Measurements from ENCODE around the gene FBXO30.

FBXO30 gene

DNA sequence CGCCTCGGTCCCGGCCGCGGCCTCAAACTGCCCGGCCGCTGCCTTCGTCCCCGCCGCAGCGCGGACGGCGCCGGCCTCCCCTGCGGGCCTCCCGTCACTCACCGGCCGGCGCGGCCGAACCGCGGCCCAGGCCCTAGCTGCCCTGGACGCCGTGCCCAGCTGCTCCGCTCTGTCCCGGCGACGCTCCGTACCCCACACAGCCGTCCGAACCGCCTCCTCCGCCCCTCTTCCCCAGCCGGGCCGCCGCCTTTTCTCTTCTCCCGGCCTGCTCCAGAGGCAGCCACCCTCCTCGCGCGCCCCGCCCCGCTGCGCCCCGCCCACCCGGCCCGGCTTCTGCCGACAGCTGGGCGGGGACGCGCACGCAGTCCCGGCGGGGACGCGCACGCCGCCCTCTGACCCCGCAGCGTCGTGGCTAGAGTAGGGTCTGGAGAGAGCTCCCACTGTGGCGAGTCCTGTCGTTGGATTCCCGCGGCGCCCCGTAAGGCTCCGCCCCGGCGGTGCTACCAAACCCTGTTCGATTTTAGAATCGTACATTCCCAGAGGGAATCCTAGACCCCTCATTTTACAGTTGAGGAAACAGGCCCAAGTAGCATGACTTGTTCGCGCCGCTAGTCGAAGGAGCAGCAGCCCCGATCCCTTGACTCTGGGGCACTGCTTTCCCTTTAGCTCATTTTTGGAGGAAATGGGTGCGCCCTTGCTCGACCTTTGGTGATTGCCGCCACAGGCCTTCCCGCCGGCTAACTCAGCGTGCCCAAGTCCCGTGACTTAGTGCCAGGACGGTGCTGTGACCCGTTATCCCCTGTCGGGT, at the start of gene FBXO30:
Gene FBXO30, minus strand, starts transcription at position 295 of the 808 bp plus-strand sequence. CDS start 8,390 bp downstream, outside the sequence.
- peak; percentile 91 for DNase-seq (ENCODE audit: low spot score)

- DNase-seq (ENCODE audit: low spot score) = no peak
Measured at GRCh38 chr6:145863988-145864616, 49.5 kb upstream of the FBXO30 start.

- DNase-seq (ENCODE audit: low spot score) = no peak
Measured at GRCh38 chr6:145863366-145863765, 48.8 kb upstream of the FBXO30 start.

GRCh38 chr6:145860562-145860961, 46.0 kb upstream of the FBXO30 start:
- DNase-seq (ENCODE audit: low spot score) = no peak

DNA sequence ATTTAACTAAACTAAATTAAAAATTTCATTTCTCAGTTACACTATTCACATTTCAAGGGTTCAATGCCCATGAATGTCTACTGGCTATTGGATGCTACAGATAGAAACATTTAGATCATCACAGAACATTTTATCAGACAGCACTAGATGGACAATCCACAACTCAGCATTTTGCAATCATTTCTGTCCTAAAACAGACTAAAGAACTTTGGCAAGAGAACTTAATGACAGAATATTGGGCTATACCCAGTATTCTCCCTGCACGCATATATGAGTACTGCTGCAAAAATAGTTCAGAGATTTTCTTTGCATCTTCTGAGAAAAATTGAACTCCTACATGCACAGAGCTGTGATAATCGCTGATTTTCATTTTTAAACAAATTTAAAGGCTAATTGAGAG, 36.1 kb upstream of the FBXO30 start:
- no peak for DNase-seq (ENCODE audit: low spot score)

- no peak for DNase-seq (ENCODE audit: low spot score)
Measured at GRCh38 chr6:145848541-145848940, 33.9 kb upstream of the FBXO30 start.

DNA sequence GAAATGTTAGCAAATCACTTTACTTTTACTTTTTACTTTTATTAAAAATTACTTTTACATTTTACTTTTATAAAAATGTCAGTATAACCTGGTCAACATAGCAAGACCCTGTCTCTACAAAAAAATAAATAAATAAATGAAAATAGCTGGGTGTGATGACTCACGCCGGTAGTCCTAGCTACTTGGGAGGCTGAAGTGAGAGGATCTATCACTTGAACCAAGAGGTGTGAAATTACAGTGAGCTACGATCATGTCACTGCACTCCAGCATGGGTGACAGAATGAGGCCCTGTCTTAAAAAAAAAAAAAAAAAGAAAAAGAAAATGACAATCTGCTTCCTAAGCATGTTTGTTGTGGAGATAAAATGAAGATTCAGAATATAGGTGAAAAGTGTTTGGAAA, 31.0 kb upstream of the FBXO30 start:
- DNase-seq (ENCODE audit: low spot score) = no peak

DNA sequence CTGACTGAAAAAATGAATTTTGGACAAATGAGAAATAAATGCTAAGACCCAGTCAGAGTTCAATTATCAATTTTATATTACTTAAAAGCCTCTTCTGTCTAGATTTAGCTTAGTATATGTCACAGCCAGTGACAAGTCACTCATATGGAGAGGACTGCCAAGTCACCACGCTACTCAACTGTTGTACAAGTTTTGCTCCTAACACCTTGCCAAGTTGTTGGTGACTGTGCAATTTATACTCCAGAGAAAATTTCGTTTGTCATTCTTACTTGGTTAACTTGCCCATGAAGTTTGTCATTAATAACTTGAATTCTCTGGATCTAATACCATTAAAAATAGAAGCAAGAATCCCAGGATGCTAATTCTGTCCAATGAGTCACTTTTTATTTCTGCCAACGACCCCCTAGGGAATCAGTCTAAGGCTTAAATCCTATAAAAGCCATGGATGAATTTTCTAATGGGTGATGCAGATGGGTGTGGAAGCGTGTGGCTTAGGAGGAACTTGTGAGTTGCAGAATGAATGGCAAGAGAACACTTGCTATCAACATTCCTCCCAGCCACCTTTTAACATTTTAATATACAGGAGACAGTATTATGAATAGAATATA, 30.4 kb upstream of the FBXO30 start:
- DNase-seq (ENCODE audit: low spot score) = no peak

DNA sequence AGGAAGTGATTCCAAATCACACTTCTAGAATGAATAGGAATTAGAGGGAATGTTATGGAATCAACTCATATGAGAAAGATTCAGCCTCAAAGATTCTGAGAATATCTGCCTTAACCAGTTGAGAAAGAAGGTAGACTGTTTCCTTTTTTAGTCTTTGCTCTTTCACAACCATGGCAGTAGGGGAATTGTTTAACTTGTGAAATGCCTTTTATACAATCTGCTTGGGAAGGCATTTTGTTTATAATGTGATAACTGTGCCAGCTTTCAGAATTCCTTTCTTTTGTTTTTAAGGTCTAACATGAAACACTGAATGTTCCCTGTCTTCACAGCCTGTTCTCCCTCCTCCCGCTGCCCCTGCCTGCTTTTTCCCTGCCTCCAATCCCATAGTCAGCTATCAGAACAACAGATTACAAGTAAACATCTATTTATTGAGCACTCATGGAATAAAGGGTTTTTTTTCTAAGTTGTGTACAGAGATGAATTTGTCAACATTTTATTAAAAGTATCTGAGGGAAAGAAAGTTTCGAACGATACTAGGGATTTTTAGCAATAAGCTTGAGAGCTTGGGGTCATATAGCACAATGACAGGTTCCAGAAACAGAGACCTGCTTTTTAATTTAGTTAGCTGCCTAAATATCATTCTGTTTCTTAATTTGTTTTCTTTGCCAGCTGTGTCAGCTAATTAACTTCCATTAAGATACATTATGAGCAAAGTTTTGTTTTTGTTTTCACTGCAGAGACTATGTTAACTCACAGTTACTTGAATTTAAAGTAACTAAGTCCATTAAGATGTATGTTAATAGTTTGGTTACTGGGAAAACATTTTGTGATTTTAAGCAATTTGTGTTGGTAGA, 28.3 kb upstream of the FBXO30 start:
- no peak for DNase-seq (ENCODE audit: low spot score)

GRCh38 chr6:145841668-145842067, 27.1 kb upstream of the FBXO30 start:
- DNase-seq (ENCODE audit: low spot score) = no peak

DNA sequence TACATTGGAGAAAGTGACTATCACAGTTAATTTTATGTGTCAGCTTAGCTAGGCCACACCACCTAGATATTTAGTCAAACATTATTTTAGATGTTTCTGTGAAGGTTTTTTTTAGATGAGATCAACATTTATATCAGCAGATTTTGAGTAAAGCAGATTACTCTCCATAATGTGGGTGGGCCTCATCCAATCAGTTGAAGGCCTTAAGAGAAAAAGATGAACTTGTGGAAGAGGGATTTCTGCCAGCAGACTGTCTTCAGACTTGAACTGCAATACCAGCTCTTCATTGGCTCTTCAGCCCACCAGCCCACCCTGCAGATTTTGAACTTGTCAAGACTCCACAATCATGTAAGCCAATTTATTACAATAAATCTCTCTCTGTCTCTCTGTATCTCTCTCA, 25.1 kb upstream of the FBXO30 start:
- no peak for DNase-seq (ENCODE audit: low spot score)

GRCh38 chr6:145838305-145838704, 23.7 kb upstream of the FBXO30 start:
- DNase-seq (ENCODE audit: low spot score) = no peak

DNA sequence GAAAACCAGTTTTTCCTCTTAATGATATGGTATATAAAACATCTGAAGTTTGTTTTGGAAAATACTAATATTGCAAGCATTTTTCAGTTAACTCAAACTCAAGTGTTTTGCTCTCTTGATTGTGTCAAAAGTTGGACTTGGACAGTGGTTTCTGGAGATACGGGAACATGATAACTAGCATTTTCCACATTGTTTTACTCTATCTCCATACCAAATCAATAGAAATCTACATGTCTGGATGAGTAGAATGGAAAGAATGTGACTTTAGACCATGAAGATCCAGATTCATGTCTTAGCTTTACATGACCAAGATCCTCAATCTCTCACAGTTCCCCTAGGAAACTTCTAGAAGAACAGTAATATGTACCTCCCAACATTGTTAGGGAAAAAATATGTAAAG, 22.2 kb upstream of the FBXO30 start:
- no peak for DNase-seq (ENCODE audit: low spot score)

DNA sequence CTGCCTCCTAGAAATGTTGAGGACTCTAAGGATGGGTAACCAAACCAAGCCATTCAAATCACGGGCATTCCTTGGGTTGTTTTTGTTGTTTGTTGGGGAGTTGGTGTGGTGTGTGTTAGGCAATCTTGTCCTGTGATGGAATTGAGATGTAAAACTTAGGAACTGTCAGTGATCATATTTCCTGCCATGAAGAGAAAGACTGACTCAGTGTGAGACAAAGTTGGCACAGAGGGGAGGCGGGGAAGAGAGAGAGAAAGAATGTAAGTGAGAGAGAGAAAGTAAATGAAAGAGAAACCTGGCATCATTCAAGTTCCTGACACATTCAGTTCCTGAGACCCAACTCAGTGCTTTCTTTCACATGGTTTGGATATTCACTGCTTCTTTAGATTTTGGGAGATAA, 21.6 kb upstream of the FBXO30 start:
- DNase-seq (ENCODE audit: low spot score) = no peak

- DNase-seq (ENCODE audit: low spot score) = no peak
Measured at GRCh38 chr6:145830612-145831011, 16.0 kb upstream of the FBXO30 start.

- DNase-seq (ENCODE audit: low spot score) = no peak
Measured at GRCh38 chr6:145829950-145830349, 15.4 kb upstream of the FBXO30 start.

- DNase-seq (ENCODE audit: low spot score) = no peak
Measured at GRCh38 chr6:145829102-145829501, 14.5 kb upstream of the FBXO30 start.

GRCh38 chr6:145824344-145824743, 9.7 kb upstream of the FBXO30 start:
- no peak for DNase-seq (ENCODE audit: low spot score)

- no peak for DNase-seq (ENCODE audit: low spot score)
Measured at GRCh38 chr6:145823328-145823944, 8.8 kb upstream of the FBXO30 start.

- DNase-seq (ENCODE audit: low spot score) = no peak
Measured at GRCh38 chr6:145822456-145822855, 7.9 kb upstream of the FBXO30 start.

DNA sequence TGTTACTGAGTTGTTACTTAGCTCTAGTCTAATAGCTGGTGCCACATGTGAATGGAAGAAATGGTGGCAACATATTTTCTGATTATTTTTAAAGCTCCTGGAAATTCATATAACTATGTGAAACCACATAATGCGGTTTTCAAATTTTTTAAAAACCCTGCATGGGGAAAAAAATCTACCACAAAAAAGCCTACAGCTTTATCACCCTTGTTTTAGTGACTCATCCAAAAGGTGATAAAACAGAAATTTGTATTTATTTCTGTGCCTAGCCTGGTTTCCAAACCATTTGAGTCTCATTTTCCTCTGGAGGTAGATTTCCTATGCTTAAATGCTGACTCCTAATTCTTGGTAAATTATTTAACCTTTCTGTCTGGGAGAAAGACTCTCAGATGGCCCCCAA, 5.4 kb upstream of the FBXO30 start:
- DNase-seq (ENCODE audit: low spot score) = no peak

GRCh38 chr6:145818796-145819195, 4.2 kb upstream of the FBXO30 start:
- DNase-seq (ENCODE audit: low spot score) = no peak
